HCEC 1CT (cell line): ENCODE data around the gene FDX1.

Experiments
- DNase-seq: peaks from one replicate; pipeline ENCODE4 v3.0.0-alpha.2; 2017

FDX1 gene

GRCh38 chr11:110431674-110432073, 1.9 kb downstream of the FDX1 start:
- no peak for DNase-seq

- no peak for DNase-seq
Measured at GRCh38 chr11:110432713-110433392, 3.1 kb downstream of the FDX1 start.

GRCh38 chr11:110433393-110434333, 3.9 kb downstream of the FDX1 start:
- DNase-seq: peak; percentile 31

GRCh38 chr11:110434952-110435779, 5.4 kb downstream of the FDX1 start:
- no peak for DNase-seq

- no peak for DNase-seq
Measured at GRCh38 chr11:110435780-110436717, 6.3 kb downstream of the FDX1 start.

GRCh38 chr11:110438017-110438416, 8.3 kb downstream of the FDX1 start:
- no peak for DNase-seq

GRCh38 chr11:110445437-110445836, 15.7 kb downstream of the FDX1 start:
- no peak for DNase-seq

GRCh38 chr11:110446061-110446460, 16.3 kb downstream of the FDX1 start:
- no peak for DNase-seq

GRCh38 chr11:110446594-110446993, 16.8 kb downstream of the FDX1 start:
- DNase-seq: no peak

- no peak for DNase-seq
Measured at GRCh38 chr11:110447343-110447742, 17.6 kb downstream of the FDX1 start.

GRCh38 chr11:110447897-110448745, 18.4 kb downstream of the FDX1 start:
- no peak for DNase-seq

- no peak for DNase-seq
Measured at GRCh38 chr11:110450246-110450645, 20.5 kb downstream of the FDX1 start.

GRCh38 chr11:110452720-110453119, 23.0 kb downstream of the FDX1 start:
- DNase-seq: no peak

- no peak for DNase-seq
Measured at GRCh38 chr11:110453684-110454354, 24.1 kb downstream of the FDX1 start.

- no peak for DNase-seq
Measured at GRCh38 chr11:110454609-110455008, 24.9 kb downstream of the FDX1 start.

- DNase-seq: no peak
Measured at GRCh38 chr11:110455718-110456117, 26.0 kb downstream of the FDX1 start.

GRCh38 chr11:110463153-110463552, 33.4 kb downstream of the FDX1 start:
- peak; percentile 53 for DNase-seq

- no peak for DNase-seq
Measured at GRCh38 chr11:110465231-110465630, 35.5 kb downstream of the FDX1 start.

- no peak for DNase-seq
Measured at GRCh38 chr11:110467556-110467955, 37.8 kb downstream of the FDX1 start.

GRCh38 chr11:110468121-110468520, 38.4 kb downstream of the FDX1 start:
- no peak for DNase-seq
